Retinal pigment epithelial cell (primary cell): ENCODE measurements around the gene CAB39L.

ENCODE experiments used
- DNase-seq: peaks from one replicate; pipeline ENCODE4 v3.0.0-alpha.2; 2010; ENCODE audit warnings: low read depth
- H3K4me3 ChIP-seq: 2 replicates; pipeline ENCODE4 v1.5.1; 2011; ENCODE audit warnings: mild to moderate bottlenecking, low read length, control low read depth, moderate library complexity
- TF ChIP-seq, protein P1 (sequence below): conservative IDR thresholded peaks from 2 replicates; pipeline ENCODE4 v1.5.1; 2011; ENCODE audit warnings: low read depth, low read length, control low read depth, inconsistent platforms

Gene CAB39L

GRCh38 chr13:49319951-49320350 lies 123.9 kb downstream of the CAB39L start:
- no peak overlapping the region for H3K4me3 ChIP-seq
- TF ChIP-seq, protein P1, sequence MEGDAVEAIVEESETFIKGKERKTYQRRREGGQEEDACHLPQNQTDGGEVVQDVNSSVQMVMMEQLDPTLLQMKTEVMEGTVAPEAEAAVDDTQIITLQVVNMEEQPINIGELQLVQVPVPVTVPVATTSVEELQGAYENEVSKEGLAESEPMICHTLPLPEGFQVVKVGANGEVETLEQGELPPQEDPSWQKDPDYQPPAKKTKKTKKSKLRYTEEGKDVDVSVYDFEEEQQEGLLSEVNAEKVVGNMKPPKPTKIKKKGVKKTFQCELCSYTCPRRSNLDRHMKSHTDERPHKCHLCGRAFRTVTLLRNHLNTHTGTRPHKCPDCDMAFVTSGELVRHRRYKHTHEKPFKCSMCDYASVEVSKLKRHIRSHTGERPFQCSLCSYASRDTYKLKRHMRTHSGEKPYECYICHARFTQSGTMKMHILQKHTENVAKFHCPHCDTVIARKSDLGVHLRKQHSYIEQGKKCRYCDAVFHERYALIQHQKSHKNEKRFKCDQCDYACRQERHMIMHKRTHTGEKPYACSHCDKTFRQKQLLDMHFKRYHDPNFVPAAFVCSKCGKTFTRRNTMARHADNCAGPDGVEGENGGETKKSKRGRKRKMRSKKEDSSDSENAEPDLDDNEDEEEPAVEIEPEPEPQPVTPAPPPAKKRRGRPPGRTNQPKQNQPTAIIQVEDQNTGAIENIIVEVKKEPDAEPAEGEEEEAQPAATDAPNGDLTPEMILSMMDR = no peak
- DNase-seq = no peak

- no peak for DNase-seq
- TF ChIP-seq, protein P1 = no peak
- H3K4me3 ChIP-seq = no peak overlapping the region
Observed at GRCh38 chr13:49319551-49319950, 124.3 kb downstream of the CAB39L start.

DNA sequence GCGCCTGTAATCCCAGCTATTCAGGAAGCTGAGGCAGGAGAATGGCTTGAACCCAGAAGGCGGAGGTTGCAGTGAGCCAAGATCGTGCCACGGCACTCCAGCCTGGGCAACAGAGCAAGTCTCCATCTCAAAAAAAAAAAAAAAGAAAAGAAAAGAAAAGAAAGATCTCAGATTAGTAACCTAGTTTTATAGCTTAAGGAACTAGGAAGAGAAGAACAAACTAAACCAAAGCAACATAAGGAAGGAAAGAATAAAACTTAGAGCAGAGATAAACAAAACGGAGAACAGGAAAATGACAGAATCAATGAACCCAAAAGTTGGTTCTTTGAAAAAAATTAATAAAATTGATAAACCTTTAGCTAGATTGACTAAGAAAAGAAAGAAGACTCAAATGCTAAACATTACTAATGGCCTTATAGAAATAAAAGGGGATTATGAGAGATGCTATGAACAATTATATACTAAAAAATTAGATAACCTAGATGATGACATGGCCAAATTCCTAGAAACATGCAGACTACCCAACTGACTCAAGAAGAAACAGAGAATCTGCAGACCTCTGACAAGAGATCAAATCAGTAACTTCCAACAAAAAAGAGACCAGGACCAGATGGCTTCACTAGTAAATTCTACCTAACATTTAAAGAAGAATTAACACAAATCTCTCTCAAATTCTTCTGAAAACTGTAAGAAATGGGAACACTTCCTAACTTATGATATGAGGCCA lies 127.9 kb downstream of the CAB39L start:
- H3K4me3 ChIP-seq = no peak overlapping the region
- TF ChIP-seq, protein P1 = no peak
- DNase-seq = no peak

DNA sequence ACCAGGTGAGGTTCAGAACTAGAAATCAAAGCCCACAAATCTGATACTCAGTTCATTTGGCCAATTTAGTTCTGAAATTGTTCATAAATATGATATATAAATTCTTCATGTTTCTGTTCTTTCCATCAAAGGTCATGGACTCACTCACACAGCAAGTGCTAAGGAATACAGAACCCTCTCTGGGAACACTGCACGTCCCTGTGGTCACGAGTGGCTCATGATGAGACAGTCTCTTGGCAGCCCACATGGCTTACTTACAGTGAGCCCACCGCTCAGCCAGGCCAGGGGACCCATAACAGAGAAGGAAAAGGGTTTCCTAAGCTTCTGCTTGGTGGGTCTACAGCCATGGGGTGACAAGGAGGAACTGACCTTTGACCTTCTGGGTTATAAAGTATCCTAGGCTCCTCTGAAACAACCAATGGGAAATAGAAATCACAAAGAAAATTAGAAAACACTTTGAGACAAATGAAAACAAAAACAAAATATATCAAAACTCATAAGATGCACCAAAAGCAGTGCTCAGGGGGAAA lies 128.8 kb downstream of the CAB39L start:
- TF ChIP-seq, protein P1 = no peak
- H3K4me3 ChIP-seq = no peak overlapping the region
- DNase-seq = no peak

DNA sequence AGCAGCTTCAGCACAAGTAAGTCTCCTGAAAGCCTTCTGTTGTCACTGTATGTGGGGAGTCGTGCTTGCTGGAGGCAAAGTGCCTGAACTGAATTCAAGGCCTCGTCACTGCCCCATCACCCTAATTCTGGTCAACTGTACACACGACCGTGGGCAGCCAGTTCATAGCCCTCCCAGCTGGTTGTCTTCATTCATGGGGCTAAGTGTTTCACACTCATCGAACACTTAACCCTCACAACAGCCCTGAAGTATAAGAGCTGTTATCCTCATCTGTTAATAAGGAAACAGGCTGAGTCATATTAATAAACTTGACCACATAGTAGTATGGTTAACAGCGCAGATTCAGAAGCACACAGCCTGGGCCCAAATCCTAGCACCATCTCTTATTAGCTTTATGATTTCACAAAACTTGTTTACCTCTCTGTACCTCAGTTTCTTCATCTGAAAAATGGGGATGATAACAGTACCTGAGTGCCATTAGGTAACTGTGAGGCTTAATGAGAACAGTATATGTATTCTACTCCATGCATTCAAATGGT lies 129.5 kb downstream of the CAB39L start:
- H3K4me3 ChIP-seq = no peak overlapping the region
- DNase-seq = no peak
- TF ChIP-seq, protein P1 = no peak

DNA sequence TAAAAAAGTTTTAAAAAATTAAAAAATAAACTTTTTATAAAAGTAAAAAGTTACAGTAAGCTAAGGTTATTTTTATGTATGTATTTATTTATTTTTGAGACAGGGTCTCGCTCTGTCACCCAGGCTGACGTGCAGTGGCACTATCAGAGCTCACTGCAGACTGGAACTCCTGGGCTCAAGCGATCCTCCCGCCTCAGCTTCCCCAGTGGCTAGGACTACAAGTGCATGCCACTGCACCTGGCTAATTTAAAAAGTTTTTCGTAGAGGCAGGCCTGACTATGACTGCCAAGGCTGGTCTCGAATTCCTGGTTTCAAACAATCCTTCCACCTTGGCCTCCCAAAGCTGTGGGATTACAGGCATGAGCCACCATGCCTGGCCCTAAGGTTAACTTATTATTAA lies 132.0 kb downstream of the CAB39L start:
- DNase-seq = no peak
- TF ChIP-seq, protein P1 = no peak
- no peak overlapping the region for H3K4me3 ChIP-seq

DNA sequence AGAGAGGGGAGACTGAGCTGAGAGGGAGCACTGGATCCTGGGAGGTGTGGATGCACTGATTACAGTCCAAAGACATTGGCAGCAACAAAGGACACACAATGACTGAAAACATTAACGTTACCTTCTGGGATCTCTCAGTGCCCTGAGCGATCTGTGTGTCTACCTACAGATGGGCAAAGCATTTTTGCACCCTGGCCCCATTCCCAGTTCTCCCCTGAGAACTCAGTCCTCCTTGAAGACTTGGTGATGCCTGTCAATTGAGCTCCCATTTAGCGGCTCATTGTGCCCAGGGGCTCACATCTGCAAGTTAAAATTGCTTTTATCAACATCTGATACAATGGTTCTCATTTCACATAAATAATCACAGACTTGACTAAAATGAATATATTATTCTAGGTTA lies 133.6 kb downstream of the CAB39L start:
- TF ChIP-seq, protein P1 = no peak
- no peak overlapping the region for H3K4me3 ChIP-seq
- no peak for DNase-seq
